Forelimb muscle (tissue), 1 donor: ENCODE results near the gene HCFC1R1. TPM values are rescaled to one million over a fixed set of nuclear protein-coding genes. Genes with fewer than 3 reads are reported as not detected.

ENCODE experiments used
- DNase-seq: peaks from one replicate; pipeline ENCODE4 v3.0.0-alpha.2; 2013; ENCODE audit warnings: low read depth
- polyA plus RNA-seq: library from polyadenylated mRNA; unstranded; fragments of 120-200 nt; gene quantifications from one replicate; pipeline ENCODE4 v1.2.1, GENCODE V29; 2013; ENCODE audit not compliant: insufficient read length

The HCFC1R1 gene
- polyA plus RNA-seq, 1 donor: 109 TPM

GRCh38 chr16:2976673-2977072 is 47.1 kb downstream of the HCFC1R1 start:
- DNase-seq: no peak

GRCh38 chr16:2976201-2976600 is 47.5 kb downstream of the HCFC1R1 start:
- no peak for DNase-seq

- no peak for DNase-seq
These were observed 48.5 kb downstream of the HCFC1R1 start for GRCh38 chr16:2975161-2975795.

GRCh38 chr16:2974319-2975056 is 49.3 kb downstream of the HCFC1R1 start:
- no peak for DNase-seq

GRCh38 chr16:2973605-2974318 is 50.0 kb downstream of the HCFC1R1 start:
- no peak for DNase-seq

- no peak for DNase-seq
These were observed 50.6 kb downstream of the HCFC1R1 start for GRCh38 chr16:2973093-2973492.

Other genes with a start within 250 kb of the HCFC1R1 start
- 158 TPM for gene ELOB, start 246.7 kb downstream of the HCFC1R1 start, polyA plus RNA-seq
- gene PRSS33, start 236.4 kb downstream of the HCFC1R1 start, polyA plus RNA-seq: not detected
- gene PRSS41, start 225.5 kb downstream of the HCFC1R1 start, polyA plus RNA-seq: not detected
- 0.28 TPM for gene PRSS21, start 206.7 kb downstream of the HCFC1R1 start, polyA plus RNA-seq
- 0.39 TPM for gene ZG16B, start 193.6 kb downstream of the HCFC1R1 start, polyA plus RNA-seq
- gene PRSS22, start 165.8 kb downstream of the HCFC1R1 start, polyA plus RNA-seq: not detected
- gene FLYWCH2, start 140.7 kb downstream of the HCFC1R1 start, polyA plus RNA-seq: 14.1 TPM
- gene FLYWCH1, start 112.0 kb downstream of the HCFC1R1 start, polyA plus RNA-seq: 24.9 TPM
- gene KREMEN2, start 59.7 kb downstream of the HCFC1R1 start, polyA plus RNA-seq: 4.0 TPM
- gene PAQR4, start 54.6 kb downstream of the HCFC1R1 start, polyA plus RNA-seq: 5.3 TPM
- 9.9 TPM for gene PKMYT1, start 43.5 kb downstream of the HCFC1R1 start, polyA plus RNA-seq
- gene CLDN9, start 11.0 kb downstream of the HCFC1R1 start, polyA plus RNA-seq: 3.6 TPM
- 0.19 TPM for gene CLDN6, start 5.8 kb downstream of the HCFC1R1 start, polyA plus RNA-seq
- gene TNFRSF12A, start 3.6 kb downstream of the HCFC1R1 start, polyA plus RNA-seq: 79.1 TPM
- 18.4 TPM for gene THOC6, start 93 bp upstream of the HCFC1R1 start, polyA plus RNA-seq
- not detected for gene BICDL2, start 13.0 kb upstream of the HCFC1R1 start, polyA plus RNA-seq
- gene MMP25, start 22.6 kb upstream of the HCFC1R1 start, polyA plus RNA-seq: 1.9 TPM
- 121 TPM for gene IL32, start 41.7 kb upstream of the HCFC1R1 start, polyA plus RNA-seq
- gene ZSCAN10, start 75.4 kb upstream of the HCFC1R1 start, polyA plus RNA-seq: 0.08 TPM
- 13.0 TPM for gene ZNF205, start 88.6 kb upstream of the HCFC1R1 start, polyA plus RNA-seq
- gene ZNF213, start 111.1 kb upstream of the HCFC1R1 start, polyA plus RNA-seq: 12.3 TPM
- not detected for gene OR1F1, start 164.3 kb upstream of the HCFC1R1 start, polyA plus RNA-seq
- 6.3 TPM for gene ZNF200, start 211.2 kb upstream of the HCFC1R1 start, polyA plus RNA-seq
- gene MEFV, start 232.7 kb upstream of the HCFC1R1 start, polyA plus RNA-seq: 0.28 TPM